HepG2 (cell line): ENCODE data around the gene SNX13. TPM values are rescaled to one million over a fixed set of nuclear protein-coding genes. Genes with fewer than 3 reads are reported as not detected.
A peak's percentile ranks its signal among the peaks of the same experiment; 100 is the strongest.
"Not testable (repeated sequence)": the region's sequence is repeated elsewhere in the genome, so short reads cannot be mapped to it uniquely, and the experiment has no call there.

ENCODE experiments used
- ATAC-seq: fragments of 200-7000 bp; cut with Tn5 transposase; 3 replicates; pipeline ENCODE4 v1.9.1; 2020; ENCODE audit warnings: mild to moderate bottlenecking, moderate library complexity
- BruUV-seq: library from RNA; stranded (reverse); fragments of 400-500 nt; replicated peaks from 2 replicates; lab custom pipeline; 2021; lab: Mats Ljungman, UMichigan
- CTCF ChIA-PET: fragments of 300-600 bp; formaldehyde crosslinking; extraction: SDS; loops from one replicate; lab custom pipeline; 2021; ENCODE audit warnings: low total read pairs, inconsistent platforms, low intra/inter-chr PET ratio; lab: Yijun Ruan, JAX
- POLR2A ChIA-PET: fragments of 350-600 bp; sonication (Branson Sonifier 250); formaldehyde crosslinking; loops from one replicate; lab custom pipeline; 2020; ENCODE audit warnings: antibody characterized with exemption, inconsistent platforms; lab: Yijun Ruan, JAX
- DNase-seq: peaks from one replicate; pipeline ENCODE4 v3.0.0-alpha.2; 2015; ENCODE audit warnings: low spot score
- FAIRE-seq: peaks from 3 replicates; lab custom pipeline; 2011; peaks lifted over from hg19 to GRCh38; lab: Jason Lieb, UNC
- H2AFZ ChIP-seq: one replicate; pipeline ENCODE4 v1.6.1; 2011; ENCODE audit warnings: low read length, inconsistent platforms
- H3K27ac ChIP-seq: fragments of 300-600 bp; 3 replicates; pipeline ENCODE4 v1.8.0; 2011; ENCODE audit warnings: mixed run types, mild to moderate bottlenecking, mixed read lengths, low read length, inconsistent platforms; ENCODE audit not compliant: insufficient read depth; ENCODE audit errors: extremely low read length
- H3K27me3 ChIP-seq, 2 experiments: fragments of 200-600 bp in 1 of 2; 2 replicates in 1 of 2; 3 replicates in 1 of 2; pipeline versions ENCODE4 v1.6.0 to v1.8.0; 2011; ENCODE audit warnings: low read length in 2 of 2, mild to moderate bottlenecking in 2 of 2, moderate library complexity in 2 of 2, inconsistent platforms in 1 of 2; ENCODE audit not compliant: insufficient read depth in 2 of 2, control insufficient read depth in 1 of 2
- H3K36me3 ChIP-seq, 2 experiments: fragments of 200-600 bp in 1 of 2; replicated peaks in 1 of 2; 2 replicates in 1 of 2; 3 replicates in 1 of 2; pipeline versions ENCODE4 v1.5.1 to v1.8.0; 2011; ENCODE audit warnings: low read length in 2 of 2, inconsistent platforms in 1 of 2; ENCODE audit not compliant: insufficient read depth in 2 of 2, control insufficient read depth in 1 of 2
- H3K4me1 ChIP-seq: 2 replicates; pipeline ENCODE4 v1.5.1; 2012; ENCODE audit warnings: low read length, inconsistent platforms; ENCODE audit not compliant: insufficient read depth
- H3K4me2 ChIP-seq: 2 replicates; pipeline ENCODE4 v1.6.0; 2011; ENCODE audit warnings: low read depth, low read length, inconsistent platforms
- H3K4me3 ChIP-seq, 3 experiments: fragments of 200-600 bp in 1 of 3; sonication (generic), shearing (Covaris generic) in 1 of 3; replicated peaks in 1 of 3; 2 replicates each; pipeline ENCODE4 v1.5.1; 2011 to 2016; ENCODE audit warnings: low read length in 3 of 3, inconsistent platforms in 2 of 3, low read depth in 2 of 3, mild to moderate bottlenecking in 2 of 3, control low read depth in 1 of 3, mixed read lengths in 1 of 3; ENCODE audit not compliant: insufficient read depth in 1 of 3
- H3K79me2 ChIP-seq: one replicate; pipeline ENCODE4 v1.6.1; 2011; ENCODE audit warnings: low read length, inconsistent platforms; ENCODE audit not compliant: insufficient read depth
- H3K9ac ChIP-seq: 2 replicates; pipeline ENCODE4 v1.6.0; 2011; ENCODE audit warnings: mild to moderate bottlenecking, low read depth, low read length, inconsistent platforms; ENCODE audit not compliant: insufficient read depth
- H3K9me3 ChIP-seq: 2 replicates; pipeline ENCODE4 v1.5.1; 2012; ENCODE audit warnings: mild to moderate bottlenecking, low read length
- H4K20me1 ChIP-seq: 2 replicates; pipeline ENCODE4 v1.6.0; 2011; ENCODE audit warnings: inconsistent platforms, mild to moderate bottlenecking, low read length, moderate library complexity; ENCODE audit not compliant: insufficient read depth
- GATAD2A ChIP-seq: IDR thresholded peaks from 2 replicates; pipeline ENCODE4 v1.6.1; 2016
- SOX13 ChIP-seq, 3 experiments: fragments of 450-650 bp in 1 of 3; sonication (generic) in 1 of 3; formaldehyde crosslinking in 1 of 3; IDR thresholded peaks in 2 of 3; conservative IDR thresholded peaks in 1 of 3; 2 replicates each; pipeline versions ENCODE4 v1.5.0 to v1.6.1; 2016 to 2020; ENCODE audit warnings: antibody characterized with exemption in 1 of 3, mild to moderate bottlenecking in 1 of 3, missing compliant biosample characterization in 1 of 3, missing genetic modification reagents in 1 of 3, moderate library complexity in 1 of 3
- SOX5 ChIP-seq: IDR thresholded peaks from 2 replicates; pipeline ENCODE4 v1.6.1; 2016; ENCODE audit warnings: borderline replicate concordance
- SOX6 ChIP-seq, 2 experiments: fragments of 450-650 bp in 1 of 2; sonication (generic) in 1 of 2; formaldehyde crosslinking in 1 of 2; IDR thresholded peaks; 2 replicates each; pipeline versions ENCODE4 v1.4.0 to v1.6.1; 2017 to 2020; ENCODE audit warnings: antibody characterized with exemption in 1 of 2, mild to moderate bottlenecking in 1 of 2, missing genetic modification reagents in 1 of 2
- in situ Hi-C: cut with HindIII; loops from 2 replicates; pipeline ENCODE4 v1.10.0; 2017; ENCODE audit warnings: low pct_unique_long_range_greater_than_20kb; ENCODE audit not compliant: extremely low pct_ligation_motif_present
- intact Hi-C: fragments of 100-400 bp; cut with micrococcal nuclease; formaldehyde crosslinking; loops from one replicate; pipeline ENCODE4 v1.10.0; 2022; ENCODE audit not compliant: unreplicated experiment
- polyA plus RNA-seq, 8 experiments: library from polyadenylated mRNA; depleted of rRNA in 3 of 8; stranded (reverse) in 7 of 8; unstranded in 1 of 8; fragments of >200 nt; fragmentation: Illumina TruSeq in 4 of 8; extraction: Trizol in 4 of 8; gene quantifications; 2 replicates each; pipeline versions ENCODE4 v1.2.1 to v1.2.3, GENCODE V29; 2011 to 2016; ENCODE audit warnings: low read depth in 4 of 8, missing spikeins in 1 of 8, mixed read lengths in 1 of 8; ENCODE audit not compliant: insufficient read depth in 1 of 8
- total RNA-seq, 5 experiments: library from RNA; depleted of rRNA; stranded (reverse); fragments of >200 nt; fragmentation: Illumina TruSeq; extraction: Trizol; gene quantifications; 2 replicates each; pipeline ENCODE4 v1.2.3, GENCODE V29; 2016; ENCODE audit warnings: low read depth in 1 of 5
- TF ChIP-seq, protein P1 (sequence below): sonication (generic); formaldehyde crosslinking; IDR thresholded peaks from 2 replicates; pipeline ENCODE4 v1.4.0; 2020; ENCODE audit warnings: missing genetic modification reagents, mild to moderate bottlenecking, borderline replicate concordance
- TF ChIP-seq, protein P2 (sequence below): sonication (generic); formaldehyde crosslinking; IDR thresholded peaks from 2 replicates; pipeline ENCODE4 v1.4.0; 2020; ENCODE audit warnings: missing genetic modification reagents
- TF ChIP-seq, protein P3 (sequence below): IDR thresholded peaks from 2 replicates; pipeline ENCODE4 v1.4.0; 2020; ENCODE audit warnings: mild to moderate bottlenecking, missing genetic modification reagents

Gene SNX13
- total and polyA plus RNA-seq, 2 of the 13 experiments (the other 11 are each of a cell fraction or from before 2014, with no cell fraction given): 14.3 to 32.3 TPM

DNA sequence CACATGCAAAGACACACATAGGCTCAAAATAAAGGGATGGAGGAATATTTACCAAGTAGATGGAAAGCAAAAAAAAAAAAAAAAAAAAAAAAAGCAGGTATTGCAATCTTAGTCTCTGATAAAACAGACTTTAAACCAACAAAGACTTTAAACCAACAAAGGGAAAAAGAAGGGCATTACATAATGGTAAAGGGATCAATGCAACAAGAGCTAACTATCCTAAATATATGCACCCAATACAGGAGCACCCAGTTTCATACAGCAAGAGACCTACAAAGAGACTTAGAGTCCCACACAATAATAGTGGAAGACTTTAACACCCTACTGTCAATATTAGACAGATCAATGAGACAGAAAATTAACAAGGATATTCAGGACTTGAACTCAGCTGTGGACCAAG, 131.1 kb downstream of the SNX13 start:
- H3K27ac ChIP-seq; H3K4me2 ChIP-seq; H3K9ac ChIP-seq; CTCF ChIA-PET; BruUV-seq; H3K27me3 ChIP-seq; H3K9me3 ChIP-seq; FAIRE-seq; POLR2A ChIA-PET; H3K79me2 ChIP-seq; ATAC-seq; H2AFZ ChIP-seq; H3K4me3 ChIP-seq; DNase-seq; in situ Hi-C loops; H3K36me3 ChIP-seq; H4K20me1 ChIP-seq; TF ChIP-seq SOX13, SOX6 (IDR thresholded peaks at IDR 0.05): not testable (repeated sequence)
- peaks cover 36% of the 10 kb centered on the region for H3K4me1 ChIP-seq
- peak; percentile 8; the same call in 1 of the 2 replicates for TF ChIP-seq SOX5 (CRISPR knock-in tag)
- TF ChIP-seq, protein P1, sequence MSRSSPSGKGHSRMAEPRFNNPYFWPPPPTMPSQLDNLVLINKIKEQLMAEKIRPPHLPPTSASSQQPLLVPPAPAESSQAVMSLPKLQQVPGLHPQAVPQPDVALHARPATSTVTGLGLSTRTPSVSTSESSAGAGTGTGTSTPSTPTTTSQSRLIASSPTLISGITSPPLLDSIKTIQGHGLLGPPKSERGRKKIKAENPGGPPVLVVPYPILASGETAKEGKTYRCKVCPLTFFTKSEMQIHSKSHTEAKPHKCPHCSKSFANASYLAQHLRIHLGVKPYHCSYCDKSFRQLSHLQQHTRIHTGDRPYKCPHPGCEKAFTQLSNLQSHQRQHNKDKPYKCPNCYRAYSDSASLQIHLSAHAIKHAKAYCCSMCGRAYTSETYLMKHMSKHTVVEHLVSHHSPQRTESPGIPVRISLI (CRISPR knock-in tag): peak; percentile 77
- peak; percentile 60 for TF ChIP-seq GATAD2A (CRISPR knock-in tag)
- peak in 1 of 2 experiments; percentile 37; a peak in 1 of 4 replicates for TF ChIP-seq SOX13 (CRISPR knock-in tag; conservative IDR thresholded peaks at IDR 0.05 in 1 of 2, IDR thresholded peaks at IDR 0.05 in 1 of 2)
- TF ChIP-seq, protein P2, sequence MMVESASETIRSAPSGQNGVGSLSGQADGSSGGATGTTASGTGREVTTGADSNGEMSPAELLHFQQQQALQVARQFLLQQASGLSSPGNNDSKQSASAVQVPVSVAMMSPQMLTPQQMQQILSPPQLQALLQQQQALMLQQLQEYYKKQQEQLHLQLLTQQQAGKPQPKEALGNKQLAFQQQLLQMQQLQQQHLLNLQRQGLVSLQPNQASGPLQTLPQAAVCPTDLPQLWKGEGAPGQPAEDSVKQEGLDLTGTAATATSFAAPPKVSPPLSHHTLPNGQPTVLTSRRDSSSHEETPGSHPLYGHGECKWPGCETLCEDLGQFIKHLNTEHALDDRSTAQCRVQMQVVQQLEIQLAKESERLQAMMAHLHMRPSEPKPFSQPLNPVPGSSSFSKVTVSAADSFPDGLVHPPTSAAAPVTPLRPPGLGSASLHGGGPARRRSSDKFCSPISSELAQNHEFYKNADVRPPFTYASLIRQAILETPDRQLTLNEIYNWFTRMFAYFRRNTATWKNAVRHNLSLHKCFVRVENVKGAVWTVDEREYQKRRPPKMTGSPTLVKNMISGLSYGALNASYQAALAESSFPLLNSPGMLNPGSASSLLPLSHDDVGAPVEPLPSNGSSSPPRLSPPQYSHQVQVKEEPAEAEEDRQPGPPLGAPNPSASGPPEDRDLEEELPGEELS (CRISPR knock-in tag): 0 out of 2 replicates have a peak, but pooled peaks have one; percentile 12
- TF ChIP-seq, protein P3, sequence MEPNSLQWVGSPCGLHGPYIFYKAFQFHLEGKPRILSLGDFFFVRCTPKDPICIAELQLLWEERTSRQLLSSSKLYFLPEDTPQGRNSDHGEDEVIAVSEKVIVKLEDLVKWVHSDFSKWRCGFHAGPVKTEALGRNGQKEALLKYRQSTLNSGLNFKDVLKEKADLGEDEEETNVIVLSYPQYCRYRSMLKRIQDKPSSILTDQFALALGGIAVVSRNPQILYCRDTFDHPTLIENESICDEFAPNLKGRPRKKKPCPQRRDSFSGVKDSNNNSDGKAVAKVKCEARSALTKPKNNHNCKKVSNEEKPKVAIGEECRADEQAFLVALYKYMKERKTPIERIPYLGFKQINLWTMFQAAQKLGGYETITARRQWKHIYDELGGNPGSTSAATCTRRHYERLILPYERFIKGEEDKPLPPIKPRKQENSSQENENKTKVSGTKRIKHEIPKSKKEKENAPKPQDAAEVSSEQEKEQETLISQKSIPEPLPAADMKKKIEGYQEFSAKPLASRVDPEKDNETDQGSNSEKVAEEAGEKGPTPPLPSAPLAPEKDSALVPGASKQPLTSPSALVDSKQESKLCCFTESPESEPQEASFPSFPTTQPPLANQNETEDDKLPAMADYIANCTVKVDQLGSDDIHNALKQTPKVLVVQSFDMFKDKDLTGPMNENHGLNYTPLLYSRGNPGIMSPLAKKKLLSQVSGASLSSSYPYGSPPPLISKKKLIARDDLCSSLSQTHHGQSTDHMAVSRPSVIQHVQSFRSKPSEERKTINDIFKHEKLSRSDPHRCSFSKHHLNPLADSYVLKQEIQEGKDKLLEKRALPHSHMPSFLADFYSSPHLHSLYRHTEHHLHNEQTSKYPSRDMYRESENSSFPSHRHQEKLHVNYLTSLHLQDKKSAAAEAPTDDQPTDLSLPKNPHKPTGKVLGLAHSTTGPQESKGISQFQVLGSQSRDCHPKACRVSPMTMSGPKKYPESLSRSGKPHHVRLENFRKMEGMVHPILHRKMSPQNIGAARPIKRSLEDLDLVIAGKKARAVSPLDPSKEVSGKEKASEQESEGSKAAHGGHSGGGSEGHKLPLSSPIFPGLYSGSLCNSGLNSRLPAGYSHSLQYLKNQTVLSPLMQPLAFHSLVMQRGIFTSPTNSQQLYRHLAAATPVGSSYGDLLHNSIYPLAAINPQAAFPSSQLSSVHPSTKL (CRISPR knock-in tag): 0 out of 2 replicates have a peak, but pooled peaks have one; percentile 15
- TF ChIP-seq SOX6 (CRISPR knock-in tag; IDR thresholded peaks at IDR 0.05): peak; percentile 55; the same call in 1 of the 2 replicates
- intact Hi-C loops: loop anchor here (10.0 kb wide), 1 partner anchor 136 kb away; the partner anchor contains the start of gene SNX13
